ENCODE measurements around the gene PTX4. TPM values are rescaled to one million over a fixed set of nuclear protein-coding genes. Genes with fewer than 3 reads are reported as not detected.

Gene PTX4
- total RNA-seq, 1 experiment from 2014 or later: not detected

DNA sequence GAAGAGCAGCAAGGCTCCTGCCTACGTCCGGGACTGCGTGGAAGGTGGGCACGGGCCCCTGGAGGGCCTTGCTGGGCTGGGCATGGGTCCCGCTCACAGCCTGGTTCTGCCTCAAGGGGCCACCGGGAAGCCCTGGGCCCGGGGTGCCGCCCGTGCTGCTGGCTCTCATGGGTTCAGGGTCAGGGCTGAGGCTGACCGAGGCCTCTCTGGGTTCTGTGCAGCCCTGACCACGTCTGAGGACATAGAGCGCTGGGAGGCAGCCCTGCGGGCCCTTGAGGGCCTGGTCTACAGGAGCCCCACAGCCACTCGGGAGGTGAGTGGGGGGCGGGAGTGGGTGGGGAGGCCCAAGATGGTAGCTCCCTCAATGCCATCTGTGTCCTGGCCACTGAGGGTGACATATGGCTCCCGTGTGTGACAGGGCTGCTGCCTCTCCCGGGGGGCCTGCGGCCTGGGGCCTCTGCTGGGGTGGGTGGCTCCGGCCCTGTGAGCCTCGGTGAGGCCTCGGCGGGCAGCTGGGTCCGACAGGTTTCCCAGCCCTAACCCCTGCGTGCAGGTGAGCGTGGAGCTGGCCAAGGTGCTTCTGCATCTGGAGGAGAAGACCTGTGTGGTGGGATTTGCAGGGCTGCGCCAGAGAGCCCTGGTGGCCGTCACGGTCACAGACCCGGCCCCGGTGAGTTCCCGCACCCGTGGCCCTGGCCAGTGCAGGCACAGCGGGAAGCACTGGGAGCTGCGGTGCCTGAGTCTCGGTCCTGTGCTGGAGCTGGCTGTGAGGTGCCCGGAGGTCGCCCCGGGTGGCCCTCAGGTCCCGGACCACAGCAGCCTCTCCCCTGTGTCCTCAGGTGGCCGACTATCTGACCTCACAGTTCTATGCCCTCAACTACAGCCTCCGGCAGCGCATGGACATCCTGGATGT is 13.6 kb upstream of the PTX4 start:
- H3K14ac ChIP-seq (ENCODE audit: insufficient read depth, low read length): no peak overlapping the region
- no peak overlapping the region for H2AK5ac ChIP-seq (ENCODE audit: insufficient read length, low read length)
- no peak overlapping the region for H4K5ac ChIP-seq (ENCODE audit: insufficient read length, low read depth, low read length)
- no peak overlapping the region for H3K4me3 Mint-ChIP-seq
- DNase-seq: no peak
- no peak overlapping the region for H3K9ac ChIP-seq (ENCODE audit: extremely low read depth, insufficient read length, low read length)
- H3K27me3 ChIP-seq (ENCODE audit: insufficient read depth, low read length): no peaks in the 10 kb centered on the region
- H2BK5ac ChIP-seq (ENCODE audit: insufficient read length, low read length): no peak overlapping the region
- H3K23me2 ChIP-seq (ENCODE audit: insufficient read length, low read depth, low read length, poor library complexity, severe bottlenecking): no peaks in the 10 kb centered on the region
- H3K18ac ChIP-seq (ENCODE audit: insufficient read length, low read depth, low read length): no peak overlapping the region
- H3K36me3 Mint-ChIP-seq (ENCODE audit: insufficient read depth in 1 of 3, low read depth in 3 of 3): peaks cover 17 to 45% (median 41%) of the 10 kb centered on the region in 3 experiments; a peak in 6 of 7 replicates
- no peak overlapping the region for H2BK120ac ChIP-seq (ENCODE audit: low read depth, low read length, poor library complexity, severe bottlenecking)
- H3K27ac Mint-ChIP-seq: no peak overlapping the region
- H4K20me1 ChIP-seq (ENCODE audit: control insufficient read depth, insufficient read depth, insufficient read length): no peaks in the 10 kb centered on the region
- H3K79me2 ChIP-seq (ENCODE audit: insufficient read depth, low read length): no peaks in the 10 kb centered on the region
- H4K91ac ChIP-seq (ENCODE audit: insufficient read length, low read depth, low read length): no peak overlapping the region
- no peak overlapping the region for H3K4ac ChIP-seq (ENCODE audit: low read depth, low read length)
- H3K27ac ChIP-seq (ENCODE audit: insufficient read length, low read depth, low read length): no peak overlapping the region
- TF ChIP-seq, protein P1, sequence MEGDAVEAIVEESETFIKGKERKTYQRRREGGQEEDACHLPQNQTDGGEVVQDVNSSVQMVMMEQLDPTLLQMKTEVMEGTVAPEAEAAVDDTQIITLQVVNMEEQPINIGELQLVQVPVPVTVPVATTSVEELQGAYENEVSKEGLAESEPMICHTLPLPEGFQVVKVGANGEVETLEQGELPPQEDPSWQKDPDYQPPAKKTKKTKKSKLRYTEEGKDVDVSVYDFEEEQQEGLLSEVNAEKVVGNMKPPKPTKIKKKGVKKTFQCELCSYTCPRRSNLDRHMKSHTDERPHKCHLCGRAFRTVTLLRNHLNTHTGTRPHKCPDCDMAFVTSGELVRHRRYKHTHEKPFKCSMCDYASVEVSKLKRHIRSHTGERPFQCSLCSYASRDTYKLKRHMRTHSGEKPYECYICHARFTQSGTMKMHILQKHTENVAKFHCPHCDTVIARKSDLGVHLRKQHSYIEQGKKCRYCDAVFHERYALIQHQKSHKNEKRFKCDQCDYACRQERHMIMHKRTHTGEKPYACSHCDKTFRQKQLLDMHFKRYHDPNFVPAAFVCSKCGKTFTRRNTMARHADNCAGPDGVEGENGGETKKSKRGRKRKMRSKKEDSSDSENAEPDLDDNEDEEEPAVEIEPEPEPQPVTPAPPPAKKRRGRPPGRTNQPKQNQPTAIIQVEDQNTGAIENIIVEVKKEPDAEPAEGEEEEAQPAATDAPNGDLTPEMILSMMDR (conservative IDR thresholded peaks at IDR 0.05): no peak
- H2BK15ac ChIP-seq (ENCODE audit: low read depth, low read length): no peak overlapping the region
- H3K23ac ChIP-seq (ENCODE audit: insufficient read length, low read depth, low read length): no peak overlapping the region
- H2BK20ac ChIP-seq (ENCODE audit: low read depth, low read length, poor library complexity, severe bottlenecking): no peak overlapping the region
- no peak overlapping the region for H2BK12ac ChIP-seq (ENCODE audit: insufficient read length, low read depth, low read length)
- H4K8ac ChIP-seq (replicated peaks; ENCODE audit: insufficient read length, low read depth, low read length): no peak overlapping the region
- H3T11ph ChIP-seq (ENCODE audit: low read length): no peak overlapping the region
- no peaks in the 10 kb centered on the region for H3K79me1 ChIP-seq (ENCODE audit: insufficient read depth, low read depth, low read length, poor library complexity, severe bottlenecking)
- no peak overlapping the region for H3K56ac ChIP-seq (ENCODE audit: insufficient read length, low read depth, low read length)
- H3K9me3 ChIP-seq (ENCODE audit: control insufficient read depth, low read depth, low read length): no peaks in the 10 kb centered on the region
- no CpG with 5 or more reads among the region's 42 CpGs for WGBS (ENCODE audit: extremely low coverage, insufficient read length, low lambda C conversion rate)
- no peaks in the 10 kb centered on the region for H3K27me3 Mint-ChIP-seq (ENCODE audit: low read depth)
- no peaks in the 10 kb centered on the region for H3K4me1 Mint-ChIP-seq
- H2AFZ ChIP-seq (ENCODE audit: low read length): no peak overlapping the region
- H3K9me3 Mint-ChIP-seq: no peaks in the 10 kb centered on the region
- no peaks in the 10 kb centered on the region for H3K4me1 ChIP-seq (ENCODE audit: insufficient read depth, low read length)
- no peak overlapping the region for H3K4me2 ChIP-seq (ENCODE audit: insufficient read depth, insufficient read length, low read length)

Data from H9 (cell line).